Endodermal cell (in vitro differentiated cells): Measurements from ENCODE around the gene PRR22. TPM values are rescaled to one million over a fixed set of nuclear protein-coding genes. Genes with fewer than 3 reads are reported as not detected.

Source experiments
- DNase-seq: peaks from one replicate; pipeline ENCODE4 v3.0.0-alpha.2; 2017
- H3K27ac ChIP-seq: 2 replicates; pipeline ENCODE4 v1.5.1; 2013; ENCODE audit warnings: mild to moderate bottlenecking, low read depth, low read length, moderate library complexity
- H3K27me3 ChIP-seq: 2 replicates; pipeline ENCODE4 v1.6.1; 2013; ENCODE audit warnings: mild to moderate bottlenecking, low read length, moderate library complexity; ENCODE audit not compliant: insufficient read depth, control insufficient read depth, poor library complexity, severe bottlenecking
- H3K36me3 ChIP-seq: 2 replicates; pipeline ENCODE4 v1.7.0; 2013; ENCODE audit warnings: mild to moderate bottlenecking, low read length, moderate library complexity; ENCODE audit not compliant: control insufficient read depth, insufficient read depth
- H3K4me1 ChIP-seq: one replicate; pipeline ENCODE4 v1.7.0; 2013; ENCODE audit warnings: low read length; ENCODE audit not compliant: control insufficient read depth, insufficient read depth
- H3K4me3 ChIP-seq: 2 replicates; pipeline ENCODE4 v1.5.1; 2013; ENCODE audit warnings: mild to moderate bottlenecking, low read length, moderate library complexity
- H3K9ac ChIP-seq: 2 replicates; pipeline ENCODE4 v1.6.1; 2013; ENCODE audit warnings: mild to moderate bottlenecking, low read length, moderate library complexity; ENCODE audit not compliant: poor library complexity, severe bottlenecking; ENCODE audit errors: extremely low read depth
- H3K9me3 ChIP-seq: 2 replicates; pipeline ENCODE4 v1.6.1; 2013; ENCODE audit warnings: mild to moderate bottlenecking, low read length, moderate library complexity; ENCODE audit not compliant: control insufficient read depth
- H3K27ac Mint-ChIP-seq: 2 replicates; pipeline ENCODE4 v1.8.0; 2020; ENCODE audit warnings: mixed read lengths
- H3K27me3 Mint-ChIP-seq: 2 replicates; pipeline ENCODE4 v1.8.0; 2021; ENCODE audit warnings: mild to moderate bottlenecking, mixed read lengths; ENCODE audit not compliant: insufficient read depth
- H3K36me3 Mint-ChIP-seq: 2 replicates; pipeline ENCODE4 v1.8.0; 2020; ENCODE audit warnings: low read depth, mixed read lengths
- H3K4me1 Mint-ChIP-seq: 2 replicates; pipeline ENCODE4 v1.8.0; 2020; ENCODE audit warnings: mixed read lengths
- H3K4me3 Mint-ChIP-seq: 2 replicates; pipeline ENCODE4 v1.8.0; 2020; ENCODE audit warnings: mild to moderate bottlenecking, moderate library complexity, mixed read lengths
- H3K9me3 Mint-ChIP-seq: 2 replicates; pipeline ENCODE4 v1.8.0; 2020; ENCODE audit warnings: mild to moderate bottlenecking, mixed read lengths
- CTCF ChIP-seq: fragments of 200-600 bp; sonication (generic); conservative IDR thresholded peaks from 2 replicates; pipeline ENCODE4 v1.5.0; 2021; ENCODE audit warnings: antibody characterized with exemption, mild to moderate bottlenecking
- WGBS, 2 experiments: methylation state at CpG; one replicate each; pipeline versions ENCODE4 v1.1.5 to v1.1.7; 2013; ENCODE audit warnings: missing lambda C conversion rate in 2 of 2, mixed read lengths in 1 of 2; ENCODE audit not compliant: insufficient coverage in 1 of 2, insufficient read length in 1 of 2; 5-methylcytosine and 5-hydroxymethylcytosine counted together
- total RNA-seq, 2 donors: library from RNA; stranded (reverse); fragmentation: NEBNext Ultra II Directional in 1 of 2; extraction: Animal tissue kit (Norgen Biotek cat#: 25700) in 1 of 2; gene quantifications; 2 replicates in 1 of 2; 3 replicates in 1 of 2; pipeline ENCODE4 v1.2.1, GENCODE V29; 2021

Gene PRR22
- total RNA-seq, 2 donors from 2014 or later = 1.9 to 3.6 TPM

- DNase-seq = no peak
- WGBS, 2 experiments = 94 to 95% methylated on average over 5 to 7 of the region's 7 CpGs
- Histone ChIP-seq H3K36me3 (no peaks in the 10 kb centered on the region), H3K4me1 (no peaks in the 10 kb centered on the region), H3K9ac (no peak overlapping the region), H3K9me3 (no peaks in the 10 kb centered on the region), H3K27me3 (no peaks in the 10 kb centered on the region), H3K4me3 (no peak overlapping the region), H3K27ac (no peak overlapping the region)
- H3K4me1 Mint-ChIP-seq = no peaks in the 10 kb centered on the region
- peaks cover 15% of the 10 kb centered on the region for H3K27me3 Mint-ChIP-seq
- no peak overlapping the region for H3K27ac Mint-ChIP-seq
- peaks cover 3% of the 10 kb centered on the region for H3K9me3 Mint-ChIP-seq
- no peak overlapping the region for H3K4me3 Mint-ChIP-seq
- no peak for TF ChIP-seq CTCF
- peaks cover 1% of the 10 kb centered on the region for H3K36me3 Mint-ChIP-seq
These were observed 10.9 kb upstream of the PRR22 start for GRCh38 chr19:5795382-5795919.

DNA sequence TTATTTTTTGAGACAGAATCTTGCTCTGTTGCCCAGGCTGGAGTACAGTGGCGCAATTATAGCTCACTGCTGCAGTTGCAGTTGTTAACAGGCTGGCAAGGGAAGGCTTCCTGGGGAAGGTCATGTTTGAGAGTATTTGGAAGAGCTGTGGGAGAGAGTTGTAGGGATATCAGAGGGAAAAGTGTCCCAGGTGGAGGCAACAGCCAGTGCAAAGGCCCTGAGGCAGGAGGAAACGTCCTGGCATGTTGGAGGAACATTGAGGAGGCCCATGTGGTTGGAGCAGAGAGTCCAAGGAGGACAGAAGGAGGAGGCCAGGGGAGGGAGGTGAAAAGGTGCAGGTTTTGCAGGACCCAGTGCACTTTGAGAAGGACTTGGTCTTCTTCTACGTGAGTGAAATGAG is 8.6 kb upstream of the PRR22 start:
- H3K27me3 Mint-ChIP-seq = peaks cover 6% of the 10 kb centered on the region
- Histone ChIP-seq H3K4me3 (no peak overlapping the region), H3K9me3 (no peaks in the 10 kb centered on the region), H3K36me3 (peaks cover 11% of the 10 kb centered on the region), H3K9ac (no peak overlapping the region), H3K27ac (no peak overlapping the region), H3K4me1 (peaks cover 4% of the 10 kb centered on the region), H3K27me3 (no peaks in the 10 kb centered on the region)
- H3K4me3 Mint-ChIP-seq = no peak overlapping the region
- no peak for DNase-seq
- H3K27ac Mint-ChIP-seq = no peak overlapping the region
- peaks cover 3% of the 10 kb centered on the region for H3K4me1 Mint-ChIP-seq
- H3K36me3 Mint-ChIP-seq = peaks cover 17% of the 10 kb centered on the region
- H3K9me3 Mint-ChIP-seq = peaks cover 3% of the 10 kb centered on the region
- TF ChIP-seq CTCF = no peak
- 90 to 92% methylated on average over 3 of the region's 3 CpGs for WGBS, 2 experiments

DNA sequence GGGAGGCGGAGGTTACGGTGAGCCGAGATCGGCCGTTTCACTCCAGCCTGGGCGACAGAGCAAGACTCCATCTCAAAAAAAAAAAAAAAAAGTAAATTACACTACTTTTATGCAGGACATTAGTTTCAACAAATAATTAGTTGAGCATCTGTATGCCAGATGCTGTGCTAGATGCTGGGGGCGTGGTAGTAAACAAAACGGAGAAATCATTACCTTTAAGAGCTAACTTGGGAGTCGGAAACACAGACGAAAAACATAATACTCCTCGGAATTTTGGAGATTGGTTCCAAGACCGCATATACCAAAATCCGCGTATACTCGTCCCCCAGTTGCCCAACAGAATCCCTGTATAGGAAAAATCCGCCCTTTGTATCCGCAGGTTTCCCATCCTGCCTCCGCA is 7.7 kb upstream of the PRR22 start:
- Histone ChIP-seq H3K27me3 (no peaks in the 10 kb centered on the region), H3K27ac (no peak overlapping the region), H3K9ac (no peak overlapping the region), H3K9me3 (no peaks in the 10 kb centered on the region), H3K4me3 (no peak overlapping the region), H3K36me3 (peaks cover 15% of the 10 kb centered on the region), H3K4me1 (peaks cover 4% of the 10 kb centered on the region)
- Mint-ChIP-seq H3K27ac (no peak overlapping the region), H3K4me1 (peaks cover 3% of the 10 kb centered on the region), H3K4me3 (no peak overlapping the region), H3K9me3 (peaks cover 3% of the 10 kb centered on the region), H3K27me3 (peaks cover 6% of the 10 kb centered on the region), H3K36me3 (peaks cover 21% of the 10 kb centered on the region)
- DNase-seq = no peak
- WGBS, 2 experiments = 94 to 95% methylated on average over 13 to 18 of the region's 18 CpGs
- TF ChIP-seq CTCF = no peak
